ENCODE results near the gene ZKSCAN3.

- no peak for TF ChIP-seq CTCF (IDR thresholded peaks at IDR 0.05)
- TF ChIP-seq ZFX (IDR thresholded peaks at IDR 0.05; ENCODE audit: borderline replicate concordance): no peak
Measured at GRCh38 chr6:28333599-28334018, 16.1 kb upstream of the ZKSCAN3 start.

Data from 22Rv1 (cell line).